Panc1 (cell line): ENCODE data around the gene VAT1L. TPM values are rescaled to one million over a fixed set of nuclear protein-coding genes. Genes with fewer than 3 reads are reported as not detected.

Experiments
- ATAC-seq: fragments of 200-7000 bp; cut with Tn5 transposase; 2 replicates; pipeline ENCODE4 v1.9.1; 2020; ENCODE audit warnings: mild to moderate bottlenecking, moderate library complexity
- BruUV-seq: library from RNA; stranded (reverse); fragments of 400-500 nt; replicated peaks from 2 replicates; lab custom pipeline; 2021; lab: Mats Ljungman, UMichigan
- CTCF ChIA-PET: fragments of 300-600 bp; sonication (Branson Sonifier 250); formaldehyde crosslinking; loops from one replicate; lab custom pipeline; 2022; ENCODE audit warnings: antibody characterized with exemption; lab: Charles Lee
- POLR2A ChIA-PET: fragments of 300-600 bp; sonication (Branson Sonifier 250); formaldehyde crosslinking; loops from one replicate; lab custom pipeline; 2022; ENCODE audit warnings: antibody characterized with exemption; lab: Charles Lee
- DNase-seq: peaks from one replicate; pipeline ENCODE4 v3.0.0-alpha.2; 2010; ENCODE audit warnings: low read depth, low spot score
- H3K27ac ChIP-seq: 2 replicates; pipeline ENCODE4 v1.5.1; 2011; ENCODE audit warnings: mild to moderate bottlenecking, low read length, inconsistent platforms
- H3K27me3 ChIP-seq: fragments of 200-500 bp; sonication (Bioruptor generic); 2 replicates; pipeline ENCODE4 v1.6.0; 2014; ENCODE audit warnings: low read length, inconsistent platforms; ENCODE audit not compliant: control insufficient read depth, insufficient read depth
- H3K36me3 ChIP-seq: fragments of 200-500 bp; sonication (Bioruptor generic); 2 replicates; pipeline ENCODE4 v1.5.1; 2014; ENCODE audit warnings: inconsistent platforms, mild to moderate bottlenecking, low read length, moderate library complexity; ENCODE audit not compliant: control insufficient read depth, insufficient read depth
- H3K4me1 ChIP-seq: 2 replicates; pipeline ENCODE4 v1.5.1; 2011; ENCODE audit warnings: inconsistent platforms, mild to moderate bottlenecking, low read length, moderate library complexity; ENCODE audit not compliant: control insufficient read depth, insufficient read depth
- H3K4me3 ChIP-seq, 2 experiments: 2 replicates each; pipeline ENCODE4 v1.5.1; 2011 to 2012; ENCODE audit warnings: low read depth in 2 of 2, low read length in 2 of 2, mild to moderate bottlenecking in 2 of 2, inconsistent platforms in 1 of 2, moderate library complexity in 1 of 2
- H3K9me3 ChIP-seq: fragments of 200-500 bp; sonication (Bioruptor generic); 2 replicates; pipeline ENCODE4 v1.5.1; 2014; ENCODE audit warnings: low read depth, mild to moderate bottlenecking, inconsistent platforms, low read length, moderate library complexity; ENCODE audit not compliant: control insufficient read depth, insufficient read depth
- POLR2AphosphoS5 ChIP-seq: IDR thresholded peaks from 2 replicates; pipeline ENCODE4 v1.6.1; 2012; ENCODE audit warnings: mild to moderate bottlenecking, low read depth, low read length, moderate library complexity
- SIN3A ChIP-seq: IDR thresholded peaks from 2 replicates; pipeline ENCODE4 v1.6.1; 2012; ENCODE audit warnings: low read depth, mild to moderate bottlenecking, low read length, moderate library complexity, borderline replicate concordance; ENCODE audit not compliant: insufficient read depth
- TCF7L2 ChIP-seq: IDR thresholded peaks from 2 replicates; pipeline ENCODE4 v1.6.1; 2011; ENCODE audit warnings: mild to moderate bottlenecking, low read depth, low read length, inconsistent platforms
- in situ Hi-C: cut with HindIII; loops from 2 replicates; pipeline ENCODE4 v1.10.0; 2016; ENCODE audit warnings: low sequenced_read_pairs, low pct_unique_long_range_greater_than_20kb
- intact Hi-C: fragments of 100-400 bp; cut with micrococcal nuclease; formaldehyde crosslinking; loops from one replicate; pipeline ENCODE4 v1.10.0; 2022; ENCODE audit not compliant: unreplicated experiment
- total RNA-seq: library from RNA; stranded (reverse); gene quantifications from one replicate; pipeline ENCODE4 v1.2.1, GENCODE V29; 2021; ENCODE audit not compliant: unreplicated experiment
- TF ChIP-seq, protein P1 (sequence below): fragments of 450-650 bp; IDR thresholded peaks from 2 replicates; pipeline ENCODE4 v1.5.1; 2017; ENCODE audit warnings: mild to moderate bottlenecking
- TF ChIP-seq, protein P2 (sequence below), 2 experiments: IDR thresholded peaks; 2 replicates each; pipeline ENCODE4 v1.6.1; 2011 to 2012; ENCODE audit warnings: low read depth in 2 of 2, control low read depth in 1 of 2, low read length in 1 of 2, mild to moderate bottlenecking in 1 of 2, moderate library complexity in 1 of 2; ENCODE audit not compliant: insufficient read depth in 1 of 2

The VAT1L gene
- total RNA-seq, 1 experiment from 2014 or later = not detected

DNA sequence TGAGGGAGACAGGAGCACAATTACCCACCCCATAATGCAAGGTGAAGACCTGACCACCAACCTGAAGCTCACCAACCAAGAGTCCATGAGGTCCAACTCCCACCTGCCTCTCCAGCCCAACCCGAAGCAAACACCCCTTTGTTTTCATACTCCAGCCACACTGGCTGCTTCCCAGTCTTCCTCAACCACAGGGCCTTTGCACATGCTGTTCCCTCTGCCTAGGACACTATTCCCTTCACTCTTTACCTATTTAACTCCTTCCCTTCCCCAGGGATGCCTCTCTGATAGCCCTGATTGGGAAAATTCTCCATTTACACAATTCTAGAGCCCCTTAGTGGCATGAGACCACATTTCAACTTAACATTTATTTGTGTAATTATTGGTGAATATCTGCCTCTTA, 86.0 kb downstream of the VAT1L start:
- POLR2A ChIA-PET = no interaction called here
- H3K36me3 ChIP-seq = no peaks in the 10 kb centered on the region
- no peaks in the 10 kb centered on the region for H3K4me1 ChIP-seq
- DNase-seq (no peak), ATAC-seq (no peak)
- CTCF ChIA-PET = no interaction called here
- no TSS peak for BruUV-seq
- peaks cover 4% of the 10 kb centered on the region for H3K27me3 ChIP-seq
- in situ Hi-C loops (no loop called here), intact Hi-C loops (no loop called here)
- H3K9me3 ChIP-seq = no peaks in the 10 kb centered on the region
- no peak overlapping the region for H3K4me3 ChIP-seq
- no peak overlapping the region for H3K27ac ChIP-seq
- TF ChIP-seq TCF7L2 (no peak), SIN3A (no peak), POLR2AphosphoS5 (no peak)
- TF ChIP-seq, protein P1, sequence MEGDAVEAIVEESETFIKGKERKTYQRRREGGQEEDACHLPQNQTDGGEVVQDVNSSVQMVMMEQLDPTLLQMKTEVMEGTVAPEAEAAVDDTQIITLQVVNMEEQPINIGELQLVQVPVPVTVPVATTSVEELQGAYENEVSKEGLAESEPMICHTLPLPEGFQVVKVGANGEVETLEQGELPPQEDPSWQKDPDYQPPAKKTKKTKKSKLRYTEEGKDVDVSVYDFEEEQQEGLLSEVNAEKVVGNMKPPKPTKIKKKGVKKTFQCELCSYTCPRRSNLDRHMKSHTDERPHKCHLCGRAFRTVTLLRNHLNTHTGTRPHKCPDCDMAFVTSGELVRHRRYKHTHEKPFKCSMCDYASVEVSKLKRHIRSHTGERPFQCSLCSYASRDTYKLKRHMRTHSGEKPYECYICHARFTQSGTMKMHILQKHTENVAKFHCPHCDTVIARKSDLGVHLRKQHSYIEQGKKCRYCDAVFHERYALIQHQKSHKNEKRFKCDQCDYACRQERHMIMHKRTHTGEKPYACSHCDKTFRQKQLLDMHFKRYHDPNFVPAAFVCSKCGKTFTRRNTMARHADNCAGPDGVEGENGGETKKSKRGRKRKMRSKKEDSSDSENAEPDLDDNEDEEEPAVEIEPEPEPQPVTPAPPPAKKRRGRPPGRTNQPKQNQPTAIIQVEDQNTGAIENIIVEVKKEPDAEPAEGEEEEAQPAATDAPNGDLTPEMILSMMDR = no peak
- TF ChIP-seq, protein P2, sequence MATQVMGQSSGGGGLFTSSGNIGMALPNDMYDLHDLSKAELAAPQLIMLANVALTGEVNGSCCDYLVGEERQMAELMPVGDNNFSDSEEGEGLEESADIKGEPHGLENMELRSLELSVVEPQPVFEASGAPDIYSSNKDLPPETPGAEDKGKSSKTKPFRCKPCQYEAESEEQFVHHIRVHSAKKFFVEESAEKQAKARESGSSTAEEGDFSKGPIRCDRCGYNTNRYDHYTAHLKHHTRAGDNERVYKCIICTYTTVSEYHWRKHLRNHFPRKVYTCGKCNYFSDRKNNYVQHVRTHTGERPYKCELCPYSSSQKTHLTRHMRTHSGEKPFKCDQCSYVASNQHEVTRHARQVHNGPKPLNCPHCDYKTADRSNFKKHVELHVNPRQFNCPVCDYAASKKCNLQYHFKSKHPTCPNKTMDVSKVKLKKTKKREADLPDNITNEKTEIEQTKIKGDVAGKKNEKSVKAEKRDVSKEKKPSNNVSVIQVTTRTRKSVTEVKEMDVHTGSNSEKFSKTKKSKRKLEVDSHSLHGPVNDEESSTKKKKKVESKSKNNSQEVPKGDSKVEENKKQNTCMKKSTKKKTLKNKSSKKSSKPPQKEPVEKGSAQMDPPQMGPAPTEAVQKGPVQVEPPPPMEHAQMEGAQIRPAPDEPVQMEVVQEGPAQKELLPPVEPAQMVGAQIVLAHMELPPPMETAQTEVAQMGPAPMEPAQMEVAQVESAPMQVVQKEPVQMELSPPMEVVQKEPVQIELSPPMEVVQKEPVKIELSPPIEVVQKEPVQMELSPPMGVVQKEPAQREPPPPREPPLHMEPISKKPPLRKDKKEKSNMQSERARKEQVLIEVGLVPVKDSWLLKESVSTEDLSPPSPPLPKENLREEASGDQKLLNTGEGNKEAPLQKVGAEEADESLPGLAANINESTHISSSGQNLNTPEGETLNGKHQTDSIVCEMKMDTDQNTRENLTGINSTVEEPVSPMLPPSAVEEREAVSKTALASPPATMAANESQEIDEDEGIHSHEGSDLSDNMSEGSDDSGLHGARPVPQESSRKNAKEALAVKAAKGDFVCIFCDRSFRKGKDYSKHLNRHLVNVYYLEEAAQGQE (IDR thresholded peaks at IDR 0.05; ENCODE audit: insufficient read depth in 1 of 2, low read depth in 2 of 2, low read length in 1 of 2) = no peak

DNA sequence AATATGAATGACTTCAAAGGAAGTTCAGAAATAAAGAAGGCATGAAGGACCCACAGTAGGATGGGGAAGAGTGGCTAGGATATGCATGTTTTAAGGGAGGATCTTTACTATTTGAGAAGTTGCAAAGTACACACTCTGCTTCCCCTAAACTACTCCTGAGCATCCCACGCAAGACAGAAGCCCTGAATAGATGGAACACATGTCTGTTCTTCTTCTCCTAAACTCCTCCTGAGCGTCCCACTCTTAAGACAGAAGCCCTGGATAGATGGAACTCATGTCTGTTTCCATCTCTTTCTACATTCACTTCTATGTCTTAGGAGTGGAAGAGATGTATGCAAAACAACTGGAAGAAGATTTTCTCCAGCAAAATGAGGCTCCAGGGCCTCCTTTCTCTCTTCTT, 88.4 kb downstream of the VAT1L start:
- TF ChIP-seq TCF7L2 = no peak
- TF ChIP-seq, protein P1 = no peak
- no peak for TF ChIP-seq SIN3A
- TF ChIP-seq POLR2AphosphoS5 = no peak
- TF ChIP-seq, protein P2 (IDR thresholded peaks at IDR 0.05; ENCODE audit: insufficient read depth in 1 of 2, low read depth in 2 of 2, low read length in 1 of 2) = no peak
- in situ Hi-C loops (no loop called here), intact Hi-C loops (no loop called here)
- BruUV-seq = no TSS peak
- ATAC-seq = no peak
- ChIA-PET POLR2A (no interaction called here), CTCF (no interaction called here)
- Histone ChIP-seq H3K36me3 (no peaks in the 10 kb centered on the region), H3K27ac (no peak overlapping the region), H3K4me1 (no peaks in the 10 kb centered on the region), H3K4me3 (no peak overlapping the region), H3K9me3 (no peaks in the 10 kb centered on the region), H3K27me3 (peaks cover 4% of the 10 kb centered on the region; the same call in 1 of the 2 replicates)
- no peak for DNase-seq
